SH-SY5Y (cell line): ENCODE results near the gene MKRN2OS.

Experiments used
- GATA2 ChIP-seq: IDR thresholded peaks from 2 replicates; pipeline ENCODE4 v1.6.1; 2011; ENCODE audit warnings: mild to moderate bottlenecking, low read depth, low read length
- GATA3 ChIP-seq: IDR thresholded peaks from 2 replicates; pipeline ENCODE4 v1.6.1; 2011; ENCODE audit warnings: low read depth, mild to moderate bottlenecking, low read length, moderate library complexity

DNA sequence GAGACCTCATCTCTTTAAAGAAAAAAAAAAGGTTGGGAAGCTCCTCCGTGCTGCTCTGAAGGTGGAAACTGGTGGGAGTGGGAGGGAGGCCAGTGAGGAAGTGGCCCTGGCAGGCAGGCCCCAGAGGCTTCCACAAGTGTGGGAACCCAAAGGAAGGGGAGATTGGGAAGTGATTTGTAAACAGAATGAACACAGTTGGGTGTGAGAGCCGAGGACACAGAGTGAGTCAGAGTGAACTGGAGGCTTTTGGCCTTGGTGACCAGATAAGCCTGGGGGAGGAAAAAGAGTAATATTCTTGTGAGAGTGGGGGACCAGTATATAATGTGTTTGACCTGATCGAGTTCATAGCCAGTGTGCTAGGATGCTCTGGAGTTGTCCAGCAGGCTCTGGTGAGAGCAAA, 34.6 kb upstream of the MKRN2OS start:
- no peak for TF ChIP-seq GATA3
- no peak for TF ChIP-seq GATA2
